HG03378 (cell line): ENCODE data around the gene PACSIN3.

ENCODE experiments used
- ATAC-seq: cut with Tn5 transposase; IDR thresholded peaks from one replicate; pipeline ENCODE4 v1.9.1; 2021; ENCODE audit warnings: mild to moderate bottlenecking, moderate library complexity; ENCODE audit not compliant: unreplicated experiment

The PACSIN3 gene

DNA sequence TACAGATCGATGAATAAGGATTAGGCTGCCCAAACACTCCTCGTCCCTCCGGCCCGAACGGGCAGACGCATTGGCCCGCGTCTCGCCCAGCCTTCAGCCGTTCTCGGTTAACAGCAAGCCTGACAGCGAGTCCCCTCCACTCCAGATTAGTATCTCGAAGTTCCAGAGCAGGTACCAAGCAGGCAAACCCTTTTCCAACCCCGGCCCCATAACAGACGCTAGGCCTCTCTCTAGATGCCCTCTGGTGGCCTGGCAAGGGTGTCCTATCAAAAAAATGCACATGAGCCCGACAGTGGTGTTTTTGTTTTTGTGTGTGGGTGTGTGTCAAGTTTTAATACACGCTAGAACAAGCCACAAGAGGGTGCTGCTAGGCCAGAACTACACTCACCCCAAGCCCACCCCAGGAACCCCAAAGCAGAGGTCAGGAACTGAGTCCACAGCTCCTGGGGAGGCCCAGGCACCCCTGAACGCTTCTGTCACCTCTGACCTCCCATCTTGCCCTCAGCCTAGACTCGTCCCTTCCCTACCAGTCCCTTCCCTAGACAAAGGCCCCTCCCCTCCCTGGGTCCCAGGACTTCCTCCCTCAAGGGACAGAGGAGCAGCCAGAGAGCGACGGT lies 8.9 kb downstream of the PACSIN3 start:
- ATAC-seq: peak; percentile 46

DNA sequence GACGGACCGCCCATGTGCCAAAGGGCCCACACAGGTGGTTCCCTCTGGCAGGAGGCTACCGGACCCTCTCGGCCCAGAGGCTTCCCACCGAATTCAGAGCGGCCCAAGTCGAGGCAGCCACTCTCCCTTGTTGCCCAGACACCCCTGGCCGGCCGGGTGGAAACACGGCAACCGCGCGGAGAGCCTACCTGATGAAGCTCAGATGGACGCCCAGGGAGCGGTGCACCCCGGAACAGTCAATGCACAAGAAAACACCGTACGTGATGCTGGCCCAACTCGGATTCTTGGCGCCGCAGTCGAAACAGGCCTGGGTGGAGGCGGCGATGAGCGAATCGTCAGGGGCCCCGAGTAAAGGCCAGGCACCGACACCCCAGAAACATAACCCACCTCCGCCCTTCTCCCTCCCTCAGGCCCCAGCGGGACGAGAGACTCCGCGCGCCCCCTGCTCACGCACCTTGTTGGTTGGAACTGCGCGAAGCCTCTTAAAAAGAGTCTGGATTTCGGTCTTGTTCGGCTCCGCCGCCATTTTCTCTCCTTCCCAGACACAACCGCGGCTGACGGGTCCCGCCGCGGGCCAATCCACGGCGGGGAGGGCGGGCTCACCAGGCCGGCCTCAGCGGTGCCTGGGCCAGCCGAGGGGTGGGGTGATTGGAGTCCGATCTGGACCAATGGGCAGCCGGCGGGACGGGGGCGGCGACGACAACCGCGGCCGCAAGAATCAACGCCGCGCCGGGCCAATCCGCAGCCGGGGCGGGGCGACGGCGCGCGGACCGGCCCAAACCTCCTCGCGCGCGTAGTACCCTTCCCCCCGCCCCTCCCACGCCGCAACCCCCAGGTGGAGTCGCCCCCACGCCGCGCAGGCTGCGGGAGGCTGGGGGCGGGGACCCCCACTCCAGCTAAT lies 9.7 kb downstream of the PACSIN3 start, which contains the start of gene ARFGAP2:
Gene ARFGAP2, minus strand, starts transcription at position 552 of the 901 bp plus-strand sequence. Its CDS starts 26 bp downstream, at position 526.
- ATAC-seq: peak; percentile 71

DNA sequence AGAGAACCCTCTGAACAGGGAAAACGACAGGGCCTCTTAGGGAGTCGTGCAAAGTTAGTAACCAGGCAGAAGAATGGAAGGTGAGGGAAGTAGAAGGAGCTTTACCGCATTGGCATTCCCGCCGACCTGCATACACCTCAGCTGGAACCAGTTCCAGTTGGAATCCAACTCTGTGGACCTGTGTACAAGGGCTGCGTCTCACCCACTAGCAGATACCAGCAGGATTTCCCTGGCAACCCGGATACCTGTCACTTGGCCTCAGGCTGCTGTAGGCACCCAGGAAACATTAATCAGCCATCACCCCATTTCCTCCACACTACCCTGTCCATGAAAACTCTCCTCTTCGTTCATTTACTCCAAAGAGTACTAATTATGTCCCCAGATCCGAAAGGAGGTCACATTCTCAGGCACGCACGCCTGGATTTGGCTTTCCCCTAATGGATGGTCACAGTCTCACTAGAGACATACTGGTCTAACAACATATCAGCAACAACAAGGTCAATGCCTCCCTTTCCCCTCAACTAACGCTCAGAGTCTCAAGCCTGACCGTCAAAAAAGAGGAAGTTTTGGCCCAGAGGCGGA lies 10.4 kb downstream of the PACSIN3 start:
- ATAC-seq: no peak

DNA sequence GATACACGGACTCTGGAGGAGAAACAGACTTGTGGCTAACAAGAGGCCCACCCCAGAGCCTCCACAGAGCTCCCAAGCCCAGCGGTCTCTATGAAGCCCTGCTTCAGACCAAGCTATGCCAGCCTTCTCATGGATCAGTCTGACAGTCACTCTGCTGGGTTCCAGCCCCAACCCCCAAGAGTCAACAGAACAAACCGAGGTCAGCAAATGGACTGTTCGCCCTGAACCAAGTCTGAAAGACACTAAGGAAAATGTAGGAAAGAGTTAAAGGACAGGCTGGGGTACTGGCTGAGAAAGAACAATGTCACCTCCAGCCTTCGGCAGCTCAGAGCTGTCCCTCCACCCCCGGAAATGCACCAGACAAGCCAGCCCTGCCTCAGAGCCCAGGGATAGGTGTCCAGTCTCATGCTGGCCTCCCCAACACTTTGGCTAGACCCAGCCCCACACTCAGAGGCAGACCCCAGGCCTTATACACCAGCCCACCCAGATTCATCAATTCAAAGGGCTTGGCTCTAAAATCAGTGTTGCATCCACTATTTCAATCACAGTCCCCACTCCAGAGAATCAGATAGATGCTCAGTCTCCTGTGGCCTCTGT lies 13.4 kb downstream of the PACSIN3 start:
- no peak for ATAC-seq

DNA sequence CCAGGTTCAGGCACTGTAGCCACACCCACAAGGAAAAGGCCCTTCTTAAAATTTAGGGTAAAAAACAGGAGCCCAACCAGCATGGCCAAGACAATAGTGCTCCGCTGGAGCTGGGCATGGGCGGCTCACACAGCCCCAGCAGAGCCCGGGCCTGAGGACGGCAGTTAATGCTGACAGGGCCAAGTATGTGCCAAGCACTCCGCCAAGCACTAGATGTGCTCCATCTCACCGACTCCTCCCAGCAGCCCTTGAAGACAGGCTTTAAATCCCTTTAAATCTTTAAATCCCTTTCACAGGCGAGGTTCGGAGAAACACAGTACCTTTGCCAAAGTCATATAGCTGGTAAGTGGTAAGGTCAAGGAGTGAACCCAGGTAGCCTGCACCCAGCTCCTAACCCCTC lies 14.4 kb downstream of the PACSIN3 start:
- ATAC-seq: no peak

DNA sequence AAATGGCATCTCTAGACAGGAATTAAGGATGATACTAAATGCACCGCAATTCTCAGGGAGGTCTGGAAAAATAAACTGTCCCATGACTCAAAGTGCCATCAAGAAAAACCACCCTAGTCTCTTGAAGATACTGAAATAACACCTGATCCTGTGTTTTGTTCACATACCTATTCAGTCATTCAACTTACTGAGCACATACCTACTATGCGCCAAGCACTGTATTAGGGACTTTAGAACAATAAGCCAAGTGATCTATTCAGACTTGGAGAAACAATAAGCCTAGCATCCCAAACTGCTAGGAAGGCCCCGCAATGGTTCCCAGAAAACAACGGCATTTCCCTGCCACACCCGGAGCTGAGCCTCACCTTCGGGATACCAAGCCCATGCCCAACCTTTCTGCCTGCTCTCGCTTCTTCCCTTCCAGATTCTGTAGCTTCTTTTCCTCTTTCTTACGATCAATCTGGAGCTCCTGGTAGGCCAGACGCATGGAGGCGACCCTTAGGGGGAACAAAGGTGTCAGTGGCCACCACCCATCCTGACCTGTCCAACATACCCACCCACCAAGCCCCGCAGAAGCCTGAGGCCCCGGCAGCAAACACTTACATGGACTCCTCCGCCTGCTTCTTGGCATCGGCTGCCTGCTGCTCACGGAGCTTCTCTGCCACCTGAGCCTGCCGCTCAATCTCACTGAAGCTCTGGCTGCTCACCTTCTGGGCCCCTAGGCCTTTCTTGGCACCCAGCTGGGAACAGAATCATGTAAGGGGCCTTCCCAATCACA lies 15.0 kb downstream of the PACSIN3 start:
- ATAC-seq: no peak

DNA sequence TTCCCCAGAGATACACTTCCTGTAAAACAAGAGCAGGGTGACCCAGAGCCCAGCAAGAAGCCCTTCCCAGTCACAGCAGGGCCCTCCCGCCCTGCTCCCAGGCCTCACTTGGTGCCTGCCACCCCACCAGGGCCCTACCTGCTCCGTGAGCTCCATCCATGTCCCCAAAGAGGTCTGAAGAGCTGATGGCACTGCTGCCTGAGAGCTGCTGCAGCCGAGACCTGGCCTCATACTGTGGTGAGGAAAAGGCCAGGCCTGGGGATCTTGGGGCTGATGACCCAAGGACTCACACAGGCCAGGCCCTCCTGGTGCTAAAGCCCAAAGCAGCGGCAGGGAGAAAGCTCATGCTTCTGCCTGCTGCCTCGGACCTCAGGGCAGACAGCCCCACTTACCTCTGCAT lies 19.9 kb downstream of the PACSIN3 start:
- ATAC-seq: no peak

DNA sequence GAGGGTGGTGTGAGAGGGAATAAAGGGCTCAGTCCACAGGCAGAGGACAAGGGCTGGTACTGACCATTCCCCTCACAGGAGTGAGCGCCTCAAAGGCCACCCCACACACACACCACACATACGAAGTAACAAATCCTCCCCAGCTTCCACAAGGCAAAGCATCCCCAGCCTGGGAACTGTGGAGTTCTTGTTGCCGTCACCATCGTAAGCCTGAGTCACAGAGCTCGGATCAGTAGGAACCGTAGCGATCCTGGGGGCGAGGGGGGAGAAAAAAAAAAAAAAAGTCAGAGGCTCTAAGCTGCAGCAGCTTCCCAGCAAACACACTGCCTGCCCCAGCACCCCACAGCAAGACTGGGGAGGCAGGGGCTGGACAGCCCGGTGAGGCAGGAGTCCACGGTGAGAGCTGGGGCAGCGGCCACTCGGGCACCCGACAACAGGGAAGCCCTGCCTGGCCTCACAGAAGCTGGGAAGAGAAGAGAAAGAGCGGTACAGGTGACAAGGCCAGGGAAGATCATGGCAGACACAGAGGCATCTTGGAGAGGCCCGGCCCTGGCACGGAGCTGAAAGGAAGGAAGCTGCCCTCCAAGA lies 20.9 kb downstream of the PACSIN3 start:
- no peak for ATAC-seq

DNA sequence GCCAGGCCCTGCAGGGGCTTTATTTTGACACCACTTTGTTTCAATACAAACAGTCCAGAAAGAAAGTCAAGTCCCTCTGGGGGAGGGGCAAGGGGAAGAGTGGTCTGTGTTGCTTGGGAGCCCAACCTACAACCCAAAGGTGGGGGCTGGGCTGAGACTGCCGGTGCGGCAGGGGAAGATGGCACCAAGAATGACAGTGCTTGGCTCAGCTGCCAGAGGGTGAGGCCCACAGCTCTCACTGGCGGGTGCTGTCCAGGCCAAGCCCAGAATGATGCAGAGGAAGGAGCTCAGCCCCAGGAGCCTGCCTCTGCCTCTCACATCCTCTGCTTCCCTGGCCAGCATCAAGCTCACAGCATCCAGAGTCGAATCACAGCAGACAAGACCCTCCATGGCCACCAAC lies 21.9 kb downstream of the PACSIN3 start:
- ATAC-seq: no peak

DNA sequence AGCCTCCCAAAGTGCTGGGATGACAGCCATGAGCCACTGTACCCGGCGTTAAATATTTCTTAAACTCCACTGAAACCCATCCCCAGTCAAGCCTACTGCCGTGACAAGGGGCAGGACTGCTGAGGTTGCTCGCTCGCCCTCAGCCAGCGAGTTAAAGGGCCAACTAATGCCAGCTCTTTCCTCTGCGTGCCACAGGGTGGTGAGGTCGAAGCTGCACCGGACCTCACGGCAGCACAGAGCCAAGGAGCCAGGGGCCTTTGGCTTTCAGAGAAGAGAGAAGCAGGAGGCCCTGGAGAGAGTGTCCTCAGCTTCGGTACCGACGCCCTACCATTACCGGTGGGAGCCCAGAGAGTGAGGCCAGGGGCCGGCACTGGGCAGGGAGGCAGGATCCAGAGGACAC lies 22.3 kb downstream of the PACSIN3 start:
- no peak for ATAC-seq

DNA sequence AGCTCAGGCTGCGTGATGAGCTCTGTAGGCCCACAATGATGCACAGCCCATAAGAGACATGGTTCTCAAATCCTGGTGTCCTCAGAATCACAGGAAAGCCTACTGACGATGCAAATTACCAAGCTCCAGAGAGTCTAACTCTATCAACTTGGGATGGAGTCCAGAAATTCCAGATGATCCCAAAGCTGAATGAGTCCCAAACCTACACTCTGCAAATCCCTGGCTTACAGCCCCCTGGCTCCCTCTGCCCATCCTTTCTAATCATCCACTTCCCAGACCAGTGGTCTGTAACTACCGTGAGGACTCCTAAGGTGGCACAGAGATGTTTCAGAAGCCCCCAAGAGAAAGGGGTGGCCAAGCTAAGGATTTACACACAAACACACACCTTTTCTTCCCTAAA lies 23.0 kb downstream of the PACSIN3 start:
- no peak for ATAC-seq

DNA sequence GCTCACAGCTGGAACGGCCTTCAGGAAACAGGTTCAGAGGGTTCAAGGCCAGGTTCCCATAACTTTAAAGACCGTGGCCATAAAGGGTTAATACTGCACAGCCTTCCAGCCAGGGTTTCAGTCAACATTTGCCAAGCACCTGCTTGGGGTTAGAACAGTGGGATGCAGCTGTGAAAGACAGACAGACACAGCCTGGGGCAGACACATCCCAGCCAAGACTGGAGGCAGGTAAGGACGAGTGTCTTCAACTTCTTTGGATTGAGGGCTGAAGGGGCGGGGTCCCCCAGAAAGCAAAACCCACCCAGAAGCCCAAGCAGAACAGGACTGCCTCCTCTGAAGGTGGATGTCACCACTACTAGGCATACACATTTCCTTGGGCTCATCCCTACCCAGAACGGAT lies 23.8 kb downstream of the PACSIN3 start:
- no peak for ATAC-seq

DNA sequence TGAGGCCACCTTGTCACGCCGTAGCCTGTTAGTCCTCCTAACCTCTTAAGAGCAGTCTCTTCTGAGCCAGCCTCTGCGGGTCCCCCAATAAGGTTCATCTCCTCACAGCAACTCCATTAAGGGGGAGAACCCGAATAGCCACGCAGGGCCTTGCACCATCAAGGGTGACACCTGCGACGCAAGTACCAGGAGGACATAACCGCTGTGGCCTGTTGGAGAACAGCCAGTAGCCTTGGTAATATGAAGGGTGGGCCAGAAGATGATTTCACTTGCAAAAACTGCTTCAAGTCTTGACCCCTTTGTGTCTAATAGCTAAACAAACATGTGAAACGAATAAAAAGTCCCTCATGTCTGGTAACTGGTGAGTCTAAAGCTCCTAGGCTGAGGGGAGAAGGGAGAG lies 24.3 kb downstream of the PACSIN3 start:
- ATAC-seq: no peak

DNA sequence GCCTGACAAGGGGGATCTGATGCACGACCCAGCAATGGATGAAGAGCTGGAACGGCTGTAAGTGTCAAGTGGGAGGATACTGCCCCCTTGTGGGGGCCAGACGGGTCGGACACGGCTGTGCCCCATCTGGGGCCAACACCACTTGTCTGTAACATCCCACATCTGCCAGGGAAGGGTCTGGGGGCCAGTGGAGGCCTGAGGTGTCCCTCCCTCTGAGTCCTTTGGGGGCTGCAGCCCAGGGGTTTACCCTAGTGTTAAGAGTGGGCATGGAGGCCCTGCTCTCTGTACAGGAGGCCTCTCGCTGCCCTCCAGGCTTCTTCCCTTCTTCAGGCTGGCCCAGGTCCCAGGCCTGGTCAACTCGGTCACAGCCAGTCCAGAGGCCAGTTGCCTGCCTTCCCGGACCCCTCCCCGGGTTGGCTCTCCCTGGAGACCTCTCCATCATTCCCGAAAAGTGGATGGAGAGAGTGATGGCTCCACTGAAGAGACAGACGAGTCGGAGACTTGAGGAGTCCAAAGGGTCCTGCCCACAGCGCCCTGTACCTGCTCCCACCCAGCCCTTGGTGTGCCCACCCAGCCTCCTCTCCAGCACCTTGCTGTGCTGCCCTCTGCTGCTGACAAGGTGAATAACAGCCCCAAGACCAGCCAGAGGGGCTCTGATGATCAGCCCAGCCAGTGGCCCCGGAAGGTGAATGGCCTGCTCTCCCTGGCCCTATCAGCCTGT lies 24.9 kb downstream of the PACSIN3 start:
- no peak for ATAC-seq

DNA sequence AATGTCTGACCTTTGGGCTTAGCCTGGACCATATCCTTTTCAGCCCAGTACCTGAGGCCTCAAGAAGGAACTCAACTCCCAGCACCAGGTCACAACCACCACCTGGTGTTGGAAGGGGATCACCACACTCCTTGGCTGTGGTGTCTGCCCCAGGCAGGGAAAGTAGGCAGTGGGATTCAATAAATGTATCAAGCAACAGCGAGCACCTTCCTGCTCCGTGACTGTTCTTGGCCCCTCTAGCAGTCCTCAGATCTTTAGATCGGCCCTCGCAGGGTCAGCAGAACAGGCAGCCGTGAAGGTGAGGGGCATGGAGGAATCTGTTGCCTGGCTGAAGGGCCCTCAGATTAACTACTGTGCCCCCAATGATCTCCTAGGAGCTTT lies 25.5 kb downstream of the PACSIN3 start:
- ATAC-seq: no peak

DNA sequence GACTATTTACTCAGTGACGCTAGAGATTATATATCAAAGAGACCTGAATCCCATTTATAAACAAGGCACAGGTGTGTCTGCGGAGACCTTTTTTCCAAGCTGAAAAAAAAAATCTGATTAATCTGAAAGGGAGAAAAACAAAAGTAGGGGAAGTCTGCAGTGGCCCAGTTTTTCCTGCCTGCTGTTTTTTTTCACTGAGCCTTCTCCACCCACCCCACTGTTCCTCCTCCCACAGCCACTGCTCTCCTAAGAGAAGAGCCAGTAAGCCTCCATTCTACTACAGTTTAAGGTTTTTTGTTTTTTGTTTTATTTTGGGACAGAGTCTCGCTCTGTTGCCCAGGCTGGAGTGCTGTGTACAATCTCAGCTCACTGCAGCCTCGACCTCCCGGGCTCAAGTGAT lies 28.0 kb downstream of the PACSIN3 start:
- ATAC-seq: no peak

DNA sequence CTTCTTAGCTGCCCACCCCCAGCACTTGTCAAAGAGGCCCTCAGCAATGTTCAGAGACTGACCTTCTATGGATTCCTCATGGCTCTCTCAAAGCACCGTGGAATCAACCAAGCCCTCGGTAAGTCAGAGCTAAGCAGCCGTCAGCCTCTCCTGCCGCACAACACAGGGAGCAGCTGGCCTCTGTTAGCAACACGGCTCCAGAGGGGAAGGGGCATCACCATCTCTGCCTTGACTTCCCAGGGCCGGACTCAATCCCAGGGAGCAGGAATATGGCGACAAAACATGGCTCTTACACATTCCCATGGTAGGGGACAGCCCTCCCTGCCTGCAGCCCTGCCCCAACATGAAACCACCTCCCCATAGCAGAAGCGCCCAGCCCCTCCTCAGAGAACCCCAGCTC lies 28.4 kb downstream of the PACSIN3 start:
- ATAC-seq: no peak

DNA sequence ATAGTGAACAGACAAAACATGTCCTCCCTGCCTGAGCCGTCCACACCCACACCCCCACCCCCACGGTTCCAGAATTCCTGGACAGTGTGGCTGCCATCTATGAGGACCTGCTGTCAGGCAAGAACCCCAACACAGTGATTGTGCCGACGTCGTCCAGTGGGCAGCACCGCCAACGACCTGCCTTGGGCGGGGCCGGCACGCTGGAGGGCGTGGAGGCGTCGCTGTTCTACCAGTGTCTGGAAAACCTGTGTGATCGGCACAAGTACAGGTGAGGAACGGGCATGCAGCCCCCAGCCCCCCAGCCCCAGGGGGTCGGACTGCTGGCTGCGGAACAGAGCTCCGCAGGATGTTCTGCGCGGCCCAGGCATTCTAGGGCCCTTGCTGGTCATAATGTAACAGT lies 29.3 kb downstream of the PACSIN3 start:
- ATAC-seq: no peak

DNA sequence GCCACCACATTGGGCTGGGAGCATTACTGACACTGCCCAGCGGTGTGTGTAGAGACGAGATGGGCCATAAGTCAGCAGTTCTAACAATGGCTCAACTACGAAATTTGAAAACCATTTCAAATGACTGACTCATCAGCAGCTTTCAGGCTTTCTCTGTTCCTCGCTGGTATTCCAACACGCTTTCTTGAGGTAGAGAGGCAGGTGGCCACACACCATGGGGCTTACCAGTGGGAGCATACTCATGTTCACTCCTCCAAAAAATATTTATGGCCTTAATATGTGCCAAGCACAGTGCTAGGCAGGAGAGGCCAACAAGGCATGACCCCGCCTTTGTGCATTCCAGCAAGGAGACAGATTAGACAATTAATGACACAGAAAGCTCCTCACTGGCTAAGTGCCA lies 29.9 kb downstream of the PACSIN3 start:
- ATAC-seq: no peak

DNA sequence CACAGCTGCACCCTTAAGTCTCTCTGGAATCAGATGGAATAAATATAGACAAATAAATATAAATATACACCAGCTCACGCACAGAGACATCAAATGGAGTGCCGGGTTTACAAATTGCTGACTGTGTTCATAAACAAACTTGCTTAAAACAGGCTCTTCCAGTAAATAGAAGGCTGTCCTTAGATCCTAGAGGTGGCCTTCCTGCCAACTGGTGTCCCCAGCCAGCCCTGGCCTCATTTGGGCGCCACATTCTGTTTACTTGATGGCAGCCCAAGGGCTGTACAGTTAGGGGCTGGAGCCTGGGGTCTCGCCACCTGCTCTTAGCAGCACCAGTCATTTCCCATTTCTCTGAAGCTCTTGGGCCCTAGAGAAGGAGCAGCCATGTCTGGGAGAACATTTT lies 30.4 kb downstream of the PACSIN3 start:
- ATAC-seq: no peak
